HL-60/S4 treated with phorbol 12-myristate 13-acetate at 8.2 ng/mL for 4 days and 3 days (cell line): Measurements from ENCODE around the gene XYLT1.

Source experiments
- in situ Hi-C: fragments of 300-500 bp; cut with MboI; formaldehyde crosslinking; loops from 2 replicates; pipeline ENCODE4 v1.15.0; 2022; ENCODE audit warnings: low sequenced_read_pairs

XYLT1 gene

GRCh38 chr16:17166095-17166494 lies 304.7 kb downstream of the XYLT1 start:
- in situ Hi-C loops = no loop called here

- in situ Hi-C loops = no loop called here
These were observed 308.2 kb downstream of the XYLT1 start for GRCh38 chr16:17162560-17162959.

GRCh38 chr16:17160920-17161431 lies 309.8 kb downstream of the XYLT1 start:
- in situ Hi-C loops = no loop called here

- in situ Hi-C loops = no loop called here
These were observed 310.4 kb downstream of the XYLT1 start for GRCh38 chr16:17160285-17160853.

GRCh38 chr16:17159617-17160016 lies 311.1 kb downstream of the XYLT1 start:
- in situ Hi-C loops = no loop called here

GRCh38 chr16:17155936-17156335 lies 314.8 kb downstream of the XYLT1 start:
- in situ Hi-C loops = no loop called here

GRCh38 chr16:17155485-17155884 lies 315.3 kb downstream of the XYLT1 start:
- in situ Hi-C loops = no loop called here

GRCh38 chr16:17154981-17155380 lies 315.8 kb downstream of the XYLT1 start:
- in situ Hi-C loops = no loop called here

GRCh38 chr16:17152311-17152710 lies 318.4 kb downstream of the XYLT1 start:
- in situ Hi-C loops = no loop called here

GRCh38 chr16:17151335-17151734 lies 319.4 kb downstream of the XYLT1 start:
- in situ Hi-C loops = no loop called here

GRCh38 chr16:17149904-17150483 lies 320.8 kb downstream of the XYLT1 start:
- in situ Hi-C loops = no loop called here

GRCh38 chr16:17147942-17148341 lies 322.8 kb downstream of the XYLT1 start:
- in situ Hi-C loops = no loop called here

- in situ Hi-C loops = no loop called here
These were observed 325.7 kb downstream of the XYLT1 start for GRCh38 chr16:17145029-17145428.

GRCh38 chr16:17144431-17144830 lies 326.3 kb downstream of the XYLT1 start:
- in situ Hi-C loops = no loop called here

GRCh38 chr16:17143546-17144419 lies 327.0 kb downstream of the XYLT1 start:
- in situ Hi-C loops = no loop called here

- in situ Hi-C loops = no loop called here
These were observed 332.0 kb downstream of the XYLT1 start for GRCh38 chr16:17138801-17139200.

GRCh38 chr16:17135439-17135838 lies 335.3 kb downstream of the XYLT1 start:
- in situ Hi-C loops = no loop called here

GRCh38 chr16:17134586-17134985 lies 336.2 kb downstream of the XYLT1 start:
- in situ Hi-C loops = no loop called here

GRCh38 chr16:17133851-17134250 lies 336.9 kb downstream of the XYLT1 start:
- in situ Hi-C loops = no loop called here

GRCh38 chr16:17131351-17131750 lies 339.4 kb downstream of the XYLT1 start:
- in situ Hi-C loops = no loop called here

- in situ Hi-C loops = no loop called here
These were observed 340.0 kb downstream of the XYLT1 start for GRCh38 chr16:17130733-17131132.

GRCh38 chr16:17129971-17130370 lies 340.8 kb downstream of the XYLT1 start:
- in situ Hi-C loops = no loop called here
